DMS114 treated with DMSO at 0.1 percent for 48 hours (cell line): ENCODE measurements around the gene MYOM1.

Experiments
- DNase-seq: peaks from one replicate; lab custom pipeline; 2025; ENCODE audit not compliant: unreplicated experiment; lab: John Stamatoyannopoulos, UW

The MYOM1 gene

DNA sequence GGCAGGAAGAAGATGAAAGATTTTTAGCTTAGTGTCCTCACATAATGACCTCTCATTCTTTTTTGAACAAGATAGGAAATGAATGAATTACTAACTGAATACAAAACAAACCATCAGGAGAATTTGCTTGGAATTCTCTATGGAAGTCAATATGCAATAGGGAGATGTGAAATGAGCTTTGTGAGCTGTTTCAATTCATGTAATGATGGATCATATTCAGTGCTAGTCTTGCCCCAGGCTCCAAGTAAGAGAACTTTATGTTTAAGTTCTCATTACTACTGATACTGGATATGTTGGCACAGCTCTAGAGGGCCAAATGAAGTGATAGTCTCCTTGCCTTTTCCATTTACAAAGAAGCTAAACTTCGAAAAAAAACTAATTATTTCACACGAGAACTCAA is 29.2 kb downstream of the MYOM1 start:
- no peak for DNase-seq

DNA sequence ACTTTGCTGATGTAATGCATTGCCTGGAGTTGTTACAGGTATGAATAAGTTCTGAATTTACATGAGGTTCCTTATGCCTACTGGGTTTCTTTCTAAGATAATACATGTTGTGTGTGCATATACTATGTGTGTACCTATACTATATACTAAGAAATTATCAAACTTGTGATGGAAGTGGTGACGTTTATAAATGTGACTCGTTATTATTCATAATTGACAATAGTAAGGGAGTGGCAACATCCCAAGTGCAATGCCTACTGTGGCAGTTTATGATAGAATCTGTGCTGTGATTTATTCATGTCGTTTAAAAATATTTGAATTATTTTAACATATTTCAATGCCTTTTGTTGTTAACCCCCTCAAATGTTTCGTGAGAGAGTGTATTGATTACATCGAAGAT is 29.9 kb downstream of the MYOM1 start:
- no peak for DNase-seq

DNA sequence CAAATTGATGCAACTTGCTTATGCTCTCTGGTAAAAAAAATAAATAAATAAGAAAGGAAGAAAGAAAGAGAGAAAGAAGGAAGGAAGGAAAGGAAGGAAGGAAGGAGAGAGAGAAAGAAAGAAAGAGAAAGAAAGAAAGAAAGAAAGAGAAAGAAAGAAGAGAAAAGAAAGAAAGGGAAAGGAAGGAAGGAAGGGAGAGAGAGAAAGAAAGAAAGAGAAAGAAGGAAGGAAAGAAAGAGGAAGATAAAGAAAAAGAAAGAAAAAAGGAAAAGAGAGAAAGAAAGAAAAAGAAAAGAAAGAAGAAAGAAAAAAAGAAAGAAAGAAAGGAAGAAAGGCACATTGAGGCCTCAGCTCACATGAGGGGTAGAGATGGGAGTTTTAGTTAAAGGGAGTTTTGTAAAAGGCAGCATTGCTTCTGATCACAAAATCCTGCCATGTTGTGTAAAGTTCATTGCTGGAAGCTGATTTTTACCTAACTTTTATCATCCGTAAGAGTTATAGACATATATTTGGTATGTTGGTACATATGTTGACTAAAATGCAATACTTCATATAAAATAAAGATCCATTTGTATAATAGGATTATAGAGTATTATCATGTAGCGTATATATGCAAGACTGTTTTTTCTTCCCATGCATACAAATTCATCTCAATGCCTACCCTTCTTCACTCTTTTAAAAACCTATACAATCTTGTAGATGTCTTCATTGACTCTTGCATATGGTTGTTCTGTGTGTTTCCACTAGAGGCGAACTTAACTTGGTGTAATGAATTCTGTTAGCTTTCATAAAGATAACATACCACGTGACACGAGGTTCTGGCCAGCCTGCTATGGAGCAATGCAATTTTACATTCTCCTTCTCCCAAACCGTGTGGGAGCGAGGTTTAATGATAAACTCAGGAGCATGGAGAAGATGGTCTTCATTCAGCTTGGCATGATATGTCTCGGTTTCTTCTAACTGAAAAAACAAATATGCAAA is 32.8 kb downstream of the MYOM1 start:
- peak; percentile 6 for DNase-seq

DNA sequence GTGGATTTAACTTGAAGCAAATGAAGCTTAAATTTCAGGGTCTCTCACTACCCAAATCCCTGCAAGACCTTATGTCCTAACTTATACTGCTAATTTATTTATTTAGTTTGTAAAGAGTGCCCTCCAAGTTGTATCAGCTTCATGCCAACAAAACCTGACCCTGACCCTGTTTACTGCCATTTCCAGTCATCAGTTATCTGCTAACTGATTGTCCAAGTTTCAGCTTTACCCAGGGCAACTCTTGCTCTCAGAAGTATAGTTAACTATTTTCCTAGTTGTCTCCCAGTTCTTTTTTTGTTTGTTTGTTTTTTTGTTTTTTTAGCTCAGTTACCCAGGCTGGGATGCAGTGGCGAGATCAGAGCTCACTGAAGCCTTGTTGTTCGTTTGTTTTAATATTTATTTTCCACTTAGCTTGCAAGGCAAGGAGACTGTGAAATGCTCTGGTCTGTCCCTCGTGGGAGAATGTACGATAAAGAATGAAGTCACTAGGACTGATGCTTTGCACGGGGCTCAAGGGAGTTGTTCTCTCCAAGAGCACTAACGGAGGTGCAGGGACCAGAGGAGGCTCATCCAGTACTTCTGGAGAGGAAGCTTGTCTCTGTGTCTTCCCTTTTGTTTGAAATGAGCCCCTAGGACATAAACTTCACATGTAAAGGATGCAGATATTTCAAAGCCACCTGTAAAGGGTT is 35.3 kb downstream of the MYOM1 start:
- DNase-seq = no peak

DNA sequence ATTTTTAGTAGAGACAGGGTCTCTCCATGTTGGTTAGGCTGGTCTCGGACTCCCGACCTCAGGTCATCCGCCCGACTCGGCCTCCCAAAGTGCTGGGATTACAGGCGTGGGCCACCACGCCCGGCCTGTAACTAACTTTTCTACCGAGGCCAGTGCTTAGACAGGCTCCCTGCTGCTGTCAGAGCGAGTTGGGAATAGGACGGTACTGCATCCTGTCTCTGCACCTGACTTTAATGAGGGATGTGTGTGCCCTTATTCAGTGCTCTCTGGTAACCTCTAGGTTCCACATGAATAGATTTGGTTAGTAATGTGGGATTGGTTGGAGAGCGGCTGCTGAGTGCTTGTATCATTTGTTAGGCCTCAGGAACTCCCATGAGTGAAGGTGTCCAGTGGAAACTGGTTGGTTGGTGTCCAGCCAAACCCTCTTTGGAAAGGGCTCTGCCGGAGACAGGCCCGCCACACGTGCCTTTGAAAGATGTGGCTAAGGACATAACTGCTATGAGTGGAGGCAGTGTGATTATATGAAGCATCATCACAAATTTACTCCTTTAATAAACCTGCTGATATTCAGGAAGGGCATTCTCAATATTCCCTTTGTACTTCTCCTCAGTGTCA is 36.6 kb downstream of the MYOM1 start:
- DNase-seq = no peak

DNA sequence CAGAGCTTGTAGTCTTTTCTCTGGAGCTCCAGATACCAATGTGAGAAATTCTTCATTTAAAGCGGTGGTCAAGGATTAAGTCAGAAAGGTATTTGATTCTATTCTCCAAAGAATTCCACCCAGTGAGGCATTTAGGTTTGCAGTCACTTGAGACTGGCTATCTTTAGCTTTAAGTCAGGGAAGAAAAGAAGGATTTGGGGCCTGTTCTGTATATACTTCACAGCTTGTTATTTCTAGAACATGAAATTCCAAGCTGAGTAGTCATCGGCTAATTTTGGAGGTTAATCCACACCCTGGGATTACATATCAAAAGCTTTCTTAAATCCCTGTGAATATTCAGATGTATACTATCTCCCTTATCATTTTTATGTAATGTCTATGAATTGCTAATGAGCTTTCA is 39.4 kb downstream of the MYOM1 start:
- no peak for DNase-seq

DNA sequence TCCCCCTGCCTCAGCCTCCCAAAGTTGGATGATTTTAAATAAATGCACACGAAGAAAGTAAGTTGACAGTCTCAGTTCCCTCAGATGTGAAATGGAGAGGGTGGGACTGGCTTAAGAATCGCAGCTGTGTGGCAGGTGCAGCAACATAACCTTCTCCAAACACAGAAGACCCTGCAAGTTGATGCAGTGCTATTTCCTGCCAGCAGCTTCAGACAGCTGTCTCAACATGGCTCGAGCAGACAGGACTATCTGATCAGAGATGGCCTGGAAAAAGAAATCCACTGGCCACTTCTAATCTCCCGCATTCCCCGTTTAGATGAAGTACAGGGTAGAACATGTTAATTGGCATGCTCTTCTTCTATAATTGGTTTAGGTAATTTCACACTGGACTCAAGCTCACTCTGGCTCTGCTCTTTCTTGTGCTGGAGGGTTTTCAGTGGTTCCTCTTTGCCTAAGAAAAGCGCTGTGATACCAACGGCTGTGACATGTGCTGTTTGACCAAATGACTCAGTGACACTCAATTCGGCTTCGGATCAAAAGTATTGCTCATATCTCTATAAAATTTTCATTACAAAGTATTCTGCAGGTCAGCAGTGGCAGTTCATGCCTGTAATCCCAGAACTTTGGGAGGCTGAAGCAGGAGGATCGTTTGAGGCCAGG is 40.2 kb downstream of the MYOM1 start:
- DNase-seq = no peak

DNA sequence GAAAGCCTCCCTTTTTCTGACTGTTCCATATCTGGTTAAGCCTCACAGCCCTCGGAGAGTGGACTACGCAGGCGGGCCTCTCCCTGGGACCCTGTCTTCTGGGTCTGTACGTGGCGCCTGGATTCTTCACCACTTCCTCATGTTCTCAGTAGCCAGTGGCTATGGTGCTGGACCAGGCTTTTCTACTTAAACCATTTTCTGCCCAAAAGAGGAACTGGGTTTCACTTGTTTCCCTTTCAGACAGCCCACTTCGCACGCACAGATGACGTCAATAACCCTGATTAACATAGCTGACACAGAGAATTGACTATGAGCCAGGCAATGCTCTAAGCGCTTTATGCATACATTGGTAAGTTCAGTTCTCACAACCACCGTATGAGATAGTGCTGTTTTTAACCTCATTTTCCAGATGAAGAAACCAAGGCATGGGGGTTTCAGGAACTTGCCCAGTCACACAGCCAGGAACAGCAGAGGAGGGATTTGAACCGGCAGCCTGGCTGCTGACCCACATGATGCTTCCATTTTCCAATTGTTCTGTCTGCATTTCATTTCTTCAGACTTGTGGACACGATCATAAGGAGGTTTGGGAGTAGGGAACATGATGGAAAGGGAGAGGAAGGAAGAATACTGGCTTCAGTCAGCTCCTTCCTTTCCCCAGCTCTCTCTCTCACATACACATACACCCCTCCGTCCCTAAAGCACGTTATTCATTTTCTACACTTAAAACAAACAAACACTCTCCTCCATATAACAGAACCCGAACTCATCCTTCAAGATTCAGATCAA is 41.7 kb downstream of the MYOM1 start:
- no peak for DNase-seq

DNA sequence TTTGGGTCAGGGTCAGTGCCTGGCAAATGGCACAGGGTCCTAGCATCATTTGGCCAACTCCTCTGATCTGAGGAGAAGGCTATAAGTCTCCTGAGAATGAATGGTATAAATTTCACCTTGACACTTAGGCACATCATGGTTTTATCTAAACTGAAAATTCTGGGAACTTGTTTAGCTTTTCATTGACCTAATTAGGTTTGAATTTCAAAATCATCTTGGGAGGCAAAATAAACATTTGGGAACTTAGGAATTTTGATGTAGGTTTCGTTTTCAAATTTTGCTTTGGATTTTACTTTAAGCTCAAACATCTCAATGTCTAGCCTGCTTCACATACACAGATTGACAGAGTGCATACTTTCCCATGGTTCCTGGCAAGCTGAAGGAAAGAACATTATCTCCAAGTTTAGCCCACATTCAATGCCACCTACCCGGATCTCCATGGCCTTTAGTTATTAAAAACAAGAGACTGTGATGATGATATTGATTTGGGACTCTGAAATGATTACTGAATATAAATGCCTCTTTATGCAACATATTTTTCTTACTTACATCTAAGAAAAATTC is 44.5 kb downstream of the MYOM1 start:
- no peak for DNase-seq

DNA sequence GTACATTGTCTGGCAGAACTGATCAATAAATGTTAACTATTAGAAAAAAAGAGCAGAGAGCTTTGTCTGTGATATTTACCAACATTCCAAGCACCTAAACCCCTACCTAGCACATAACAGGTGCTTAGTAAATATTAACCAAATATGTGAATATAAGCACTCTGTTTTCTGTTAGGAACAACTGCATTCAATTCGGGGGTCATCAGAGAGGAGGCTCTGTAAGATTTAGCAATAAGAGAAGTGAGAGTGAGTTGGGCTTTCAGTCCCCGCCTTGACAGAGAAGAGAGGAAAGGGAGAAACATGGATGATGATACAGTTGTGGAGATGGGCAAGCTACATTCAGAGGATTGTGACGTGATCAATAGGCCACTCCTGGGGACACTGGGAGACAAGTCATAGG is 47.7 kb downstream of the MYOM1 start:
- DNase-seq = no peak

DNA sequence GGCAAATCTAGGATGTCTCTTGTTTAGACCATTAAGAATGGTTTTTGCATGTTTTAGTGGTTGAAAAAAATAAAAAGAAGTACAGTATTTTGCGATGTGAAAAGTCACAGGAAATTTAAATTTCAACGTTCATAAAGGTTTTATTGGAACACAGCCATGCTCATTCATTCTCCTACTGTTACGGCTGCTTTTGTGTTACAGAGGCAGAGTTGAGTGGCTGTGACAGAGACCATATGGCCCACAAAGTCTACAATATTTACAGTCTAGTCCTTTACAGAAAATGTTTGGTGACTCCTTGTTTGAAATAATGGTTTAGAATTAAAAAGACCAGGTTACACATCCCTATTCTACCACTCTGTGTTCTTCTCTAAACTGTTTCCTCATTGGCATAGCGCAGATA is 48.1 kb downstream of the MYOM1 start:
- DNase-seq = no peak

DNA sequence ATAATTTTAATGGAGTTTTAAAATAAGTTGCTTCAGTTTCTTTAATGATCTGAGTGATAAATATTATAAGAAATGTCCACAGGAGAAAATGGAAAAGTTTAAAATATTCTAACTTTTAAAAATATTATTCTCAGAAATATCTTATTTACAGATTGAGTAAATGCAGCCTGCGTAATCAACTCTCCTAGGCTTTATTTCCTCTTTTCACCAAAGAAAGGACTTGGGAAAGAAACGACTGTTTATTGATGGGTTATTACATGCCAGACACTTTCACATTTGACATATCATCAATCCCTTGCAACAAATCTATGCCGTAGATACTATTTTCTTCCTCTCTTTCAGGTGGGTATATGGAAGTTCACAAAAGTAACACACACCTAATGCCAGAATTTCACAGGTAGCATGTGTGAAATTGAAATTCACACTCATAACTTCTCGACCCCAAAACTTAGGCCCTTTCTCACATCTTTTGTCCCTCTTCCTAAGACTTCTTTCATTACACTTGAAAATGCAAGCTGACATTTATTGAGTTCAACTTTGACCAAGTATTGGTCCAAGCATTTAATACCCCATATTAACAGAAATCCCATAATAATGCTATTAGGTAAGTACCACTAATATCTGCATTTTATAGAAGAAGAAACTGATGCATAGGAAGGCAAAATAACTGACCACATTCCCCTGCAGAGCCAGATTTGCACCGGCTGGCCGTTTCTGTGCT is 49.2 kb downstream of the MYOM1 start:
- DNase-seq = no peak

DNA sequence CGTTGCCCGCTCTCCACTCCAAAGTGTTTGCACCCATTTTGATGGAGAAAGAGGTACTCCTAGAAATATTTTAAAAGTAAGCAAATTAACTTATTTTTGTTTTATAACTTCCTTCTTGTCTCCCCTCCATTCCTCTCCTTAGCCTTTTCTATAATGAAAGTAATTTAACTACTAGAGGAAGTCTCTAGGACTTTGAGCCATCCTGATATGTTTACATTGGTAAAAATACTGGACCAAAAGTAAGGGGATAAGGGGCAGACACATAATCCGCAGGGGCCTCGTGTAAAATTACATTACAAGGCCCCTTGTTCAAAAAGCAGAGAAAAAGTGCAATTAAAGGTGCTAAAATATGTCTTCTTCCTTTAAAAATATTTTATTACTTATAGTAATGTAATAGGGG is 55.4 kb downstream of the MYOM1 start:
- no peak for DNase-seq

DNA sequence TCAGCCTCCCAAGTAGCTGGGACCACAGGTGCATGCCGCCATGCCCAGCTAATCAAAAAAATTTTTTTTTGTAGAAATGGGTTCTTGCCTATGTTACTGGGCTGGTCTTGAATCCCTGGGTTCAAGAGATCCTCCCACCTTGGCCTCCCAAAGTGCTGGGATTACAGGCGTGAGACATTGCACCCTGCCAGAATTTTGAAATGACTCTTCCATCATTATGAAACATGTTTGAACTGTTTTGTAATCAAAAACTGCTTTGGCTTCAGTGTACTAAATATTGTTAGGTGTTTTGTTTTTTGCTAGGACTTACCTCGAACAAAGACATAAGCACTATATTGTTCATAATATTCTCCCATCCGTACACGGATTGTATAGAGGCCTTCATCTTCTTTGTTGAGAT is 55.8 kb downstream of the MYOM1 start:
- DNase-seq = no peak

DNA sequence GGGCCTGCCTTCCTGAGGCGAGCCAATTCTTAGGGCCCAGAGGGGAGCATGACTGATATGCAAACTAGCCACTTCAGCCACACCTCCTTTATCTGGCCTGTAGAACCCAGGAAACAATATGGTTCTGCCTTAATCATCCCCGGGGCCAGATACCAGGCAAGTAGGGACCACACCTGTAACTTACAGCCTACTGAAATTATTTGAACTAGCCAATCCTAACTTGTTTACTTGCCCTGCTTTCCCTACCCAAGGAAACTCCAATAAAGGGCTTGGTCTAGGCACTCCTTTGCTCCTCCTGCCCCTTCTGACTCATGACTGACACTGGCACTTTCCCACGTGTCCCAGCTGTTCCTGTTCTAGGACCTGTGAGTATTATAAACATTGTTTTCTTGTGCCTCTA is 57.6 kb downstream of the MYOM1 start:
- no peak for DNase-seq

DNA sequence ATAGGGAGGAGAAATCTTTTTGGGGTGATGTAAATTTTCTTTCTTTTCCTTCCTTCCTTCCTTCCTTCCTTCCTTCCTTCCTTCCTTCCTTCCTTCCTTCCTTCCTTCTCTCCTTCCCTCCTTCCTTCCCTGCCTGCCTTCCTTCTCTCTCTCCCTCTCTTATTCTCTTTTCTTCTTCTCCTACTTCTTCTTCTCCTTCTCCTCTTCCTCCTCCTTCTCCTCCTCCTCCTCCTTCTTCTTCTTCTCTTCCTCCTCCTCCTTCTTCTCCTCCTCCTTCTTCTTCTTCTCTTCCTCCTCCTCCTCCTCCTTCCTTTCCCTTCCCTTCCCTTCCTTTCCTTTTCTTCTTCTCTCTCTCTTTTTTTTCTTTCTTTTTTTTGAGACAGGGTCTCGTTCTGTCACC is 59.9 kb downstream of the MYOM1 start:
- no peak for DNase-seq

DNA sequence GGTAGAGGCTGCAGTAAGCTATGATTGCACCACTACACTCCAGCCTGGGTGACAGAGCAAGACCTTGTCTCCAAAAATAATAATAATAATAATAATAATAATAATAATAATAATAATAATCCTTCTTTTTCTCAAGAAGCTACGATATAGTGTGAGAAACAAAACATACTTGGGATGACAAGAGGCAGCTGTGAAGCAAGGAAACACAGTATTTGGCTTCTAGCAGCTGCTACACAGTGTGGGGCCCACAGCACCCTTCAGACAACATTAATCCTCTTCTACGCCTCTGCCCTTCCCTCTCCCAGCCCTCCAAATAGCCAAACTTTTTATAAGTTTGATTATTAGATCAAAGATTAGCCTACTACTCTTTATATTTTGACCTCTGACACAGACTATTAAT is 62.2 kb downstream of the MYOM1 start:
- DNase-seq = no peak

DNA sequence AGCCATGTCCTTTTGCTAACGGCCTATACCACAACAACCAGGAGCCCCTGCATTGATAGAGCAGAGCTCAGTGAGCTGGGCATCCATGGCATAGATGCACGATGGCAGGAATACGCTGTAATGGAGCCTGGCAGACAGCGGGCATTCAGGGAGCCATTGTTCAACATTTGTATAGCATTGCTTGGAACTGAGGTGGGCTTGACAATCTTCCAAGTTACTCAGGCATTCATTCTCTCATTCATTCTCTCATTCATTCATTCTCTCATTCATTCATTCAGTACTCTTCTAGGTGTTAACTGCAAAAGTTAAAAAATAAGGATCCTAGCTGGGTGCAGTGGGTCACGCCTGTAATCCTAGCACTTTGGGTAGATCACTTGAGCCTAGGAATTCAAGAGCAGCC is 62.7 kb downstream of the MYOM1 start:
- DNase-seq = no peak

DNA sequence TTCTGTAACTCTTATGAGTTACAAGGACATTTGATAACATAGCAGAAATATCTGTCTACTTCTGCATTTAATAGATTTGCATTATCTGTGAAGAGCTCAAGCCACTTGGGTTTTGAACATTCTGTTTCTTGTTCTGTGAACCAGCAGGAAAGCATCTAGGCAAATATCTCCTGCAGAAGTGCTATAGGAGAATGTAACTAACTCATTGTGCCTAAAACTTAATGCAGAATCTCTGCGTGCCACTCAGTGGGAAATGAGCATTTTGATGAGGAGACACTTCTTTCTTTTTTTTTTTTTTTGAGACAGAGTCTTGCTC is 63.5 kb downstream of the MYOM1 start:
- DNase-seq = no peak

DNA sequence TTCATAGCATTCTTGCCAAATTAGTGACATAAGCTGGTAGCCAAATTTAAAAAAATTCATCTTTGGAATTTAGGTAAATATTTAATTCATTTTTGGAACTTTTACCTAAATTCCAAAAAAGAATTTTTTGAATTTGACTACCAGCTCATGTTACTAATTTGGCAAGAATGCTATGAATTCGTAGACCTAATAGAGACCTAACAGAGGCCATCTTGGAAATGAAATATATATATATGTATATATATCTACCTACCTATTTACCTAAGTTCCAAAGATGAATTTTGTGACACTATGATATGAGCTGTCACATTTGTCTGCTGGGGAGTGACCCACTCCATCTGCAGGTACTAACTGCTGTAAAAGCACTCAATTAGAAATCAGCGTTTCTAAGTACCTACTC is 65.6 kb downstream of the MYOM1 start:
- no peak for DNase-seq
